NCI-H446 (cell line): Measurements from ENCODE around the gene WDFY2.

Source experiments
- DNase-seq, 2 experiments: peaks; one replicate each; lab custom pipeline; 2025; lab: John Stamatoyannopoulos, UW

The WDFY2 gene

DNA sequence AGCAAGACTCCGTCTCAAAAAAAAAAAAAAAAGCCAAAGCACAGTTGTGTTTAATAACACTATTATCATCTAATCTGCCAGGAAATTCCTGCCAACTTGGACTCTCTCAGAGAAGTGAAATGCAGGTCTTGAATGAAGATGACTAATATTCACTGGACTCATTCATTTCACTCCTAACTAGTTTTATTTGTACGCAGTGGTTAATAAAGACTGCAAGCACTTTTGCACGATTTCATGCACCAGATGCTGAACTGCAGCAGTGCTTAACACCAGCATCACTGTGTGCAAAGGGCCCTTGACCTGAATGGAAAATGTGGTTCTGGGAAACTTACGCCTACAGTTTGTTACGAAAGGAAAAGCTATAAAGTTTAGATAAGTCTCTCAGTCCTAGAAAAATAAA, 156.4 kb downstream of the WDFY2 start:
- DNase-seq: no peak

DNA sequence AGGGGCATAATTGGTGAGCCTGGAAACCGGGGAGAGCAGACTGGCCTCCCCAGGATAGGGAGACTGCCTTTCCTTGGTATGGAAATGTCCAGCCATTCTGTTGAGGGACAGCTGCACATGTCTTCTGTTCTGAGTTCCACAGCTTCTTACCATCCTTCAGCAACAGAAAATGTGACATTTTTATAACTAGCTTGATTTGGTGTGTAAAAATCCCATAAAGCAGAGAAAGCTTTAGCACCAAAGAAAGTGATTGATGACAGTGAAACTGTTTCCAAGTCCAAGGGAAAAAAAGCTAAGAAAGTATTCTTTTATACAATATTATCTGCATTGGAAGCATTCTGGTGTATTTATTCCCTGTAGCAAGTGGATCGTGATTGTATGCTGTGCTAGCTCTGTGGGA, 157.8 kb downstream of the WDFY2 start:
- DNase-seq: no peak

DNA sequence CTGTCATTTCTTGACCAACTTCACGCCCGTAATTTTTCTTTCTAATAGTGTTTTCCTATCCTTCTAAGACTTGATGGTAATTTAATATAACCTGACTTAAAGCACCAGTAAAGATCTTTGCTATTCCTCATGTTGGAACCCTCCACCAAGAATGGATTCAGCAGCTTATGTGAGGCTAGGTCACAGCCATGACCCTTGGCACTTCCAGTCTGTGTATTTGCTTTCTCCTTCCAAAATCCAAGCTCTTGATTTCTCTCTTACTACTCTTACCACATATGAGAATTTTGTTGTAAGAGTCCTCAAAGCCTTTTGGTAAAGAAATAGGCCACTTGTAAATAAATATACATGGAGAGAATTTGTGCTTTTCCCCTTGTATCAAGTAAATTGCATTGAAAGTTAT, 158.3 kb downstream of the WDFY2 start:
- no peak for DNase-seq

DNA sequence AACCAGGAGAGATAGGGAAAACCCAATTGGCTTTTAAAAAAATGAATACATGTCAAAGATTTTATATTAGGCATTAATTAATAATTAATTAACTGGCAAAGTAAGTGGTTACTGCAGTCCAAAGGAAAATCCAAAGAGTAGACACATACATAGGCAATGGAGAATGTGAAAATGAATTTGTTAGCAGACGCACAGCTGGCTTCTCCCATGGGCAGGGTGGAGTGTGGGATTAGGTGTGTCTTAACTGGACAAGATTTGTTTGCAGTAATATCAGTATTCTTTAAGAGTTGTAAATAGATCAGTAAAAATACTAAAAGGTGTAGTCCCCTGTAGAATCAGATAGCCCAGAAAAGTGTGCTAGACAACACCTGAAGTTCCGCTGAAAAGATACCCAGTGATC, 161.0 kb downstream of the WDFY2 start:
- DNase-seq: no peak

DNA sequence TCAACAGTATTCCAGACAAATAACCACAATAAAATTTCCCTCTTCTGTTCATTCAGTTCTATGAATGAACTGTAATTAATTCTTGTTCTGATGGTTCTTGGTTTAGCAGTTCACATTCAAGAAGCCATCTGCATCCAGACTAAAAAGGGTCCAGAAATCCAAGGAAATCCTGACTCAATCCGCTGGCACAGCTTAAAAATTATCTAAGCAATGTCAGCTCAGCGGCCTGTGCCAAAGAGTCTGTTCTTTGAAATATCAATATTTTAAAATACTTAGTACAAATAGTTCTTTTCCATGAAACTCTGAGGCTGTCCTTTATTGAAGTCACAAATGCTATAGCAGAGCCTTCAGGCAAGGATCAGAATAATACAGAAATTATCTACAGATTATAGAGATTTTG, 162.5 kb downstream of the WDFY2 start:
- DNase-seq: no peak

DNA sequence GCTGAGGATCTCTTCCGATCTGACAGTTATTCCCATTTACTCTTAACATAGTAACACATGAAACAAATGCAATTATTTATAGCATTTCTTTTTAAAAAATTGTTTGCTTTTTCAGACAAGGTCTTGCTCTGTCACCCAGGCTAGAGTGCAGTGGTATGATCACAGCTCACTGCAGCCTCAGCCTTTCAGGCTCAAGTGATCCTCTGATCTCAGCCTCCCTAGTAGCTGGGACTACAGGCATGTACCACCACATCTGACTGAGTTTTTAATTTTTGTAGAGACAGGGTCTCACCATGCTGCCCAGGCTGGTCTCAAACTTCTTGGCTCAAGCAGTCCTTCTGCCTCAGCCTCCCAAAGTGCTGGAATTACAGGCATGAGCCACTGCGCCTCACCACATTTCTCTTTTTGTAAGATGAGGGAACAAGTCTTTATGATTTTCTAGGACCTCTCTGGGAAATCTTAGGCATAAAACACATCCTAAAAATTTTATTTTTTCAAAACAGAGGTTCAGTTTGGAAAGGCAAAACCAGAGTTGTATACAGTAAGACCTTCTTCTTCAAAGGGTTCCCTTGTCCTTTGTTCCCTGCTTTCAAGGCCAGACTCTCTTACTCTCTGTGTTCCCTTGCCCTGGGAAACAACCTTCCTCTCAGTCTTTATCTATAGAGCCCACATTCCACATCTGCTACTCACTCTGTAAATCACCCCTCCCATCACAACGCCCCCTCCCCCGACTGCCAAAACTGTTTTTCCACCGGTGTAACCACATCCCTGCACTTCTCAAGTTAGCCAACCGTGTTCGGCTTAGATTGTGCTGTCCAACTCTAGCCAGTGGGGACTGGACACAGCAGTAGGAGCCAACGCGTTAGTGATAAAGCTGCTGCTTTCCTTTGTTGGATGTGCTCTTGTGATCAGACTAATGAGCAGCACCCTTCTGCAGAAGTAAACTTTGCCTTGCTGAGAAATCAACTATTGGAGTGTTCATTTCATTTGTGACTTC, 163.5 kb downstream of the WDFY2 start:
- DNase-seq: no peak

DNA sequence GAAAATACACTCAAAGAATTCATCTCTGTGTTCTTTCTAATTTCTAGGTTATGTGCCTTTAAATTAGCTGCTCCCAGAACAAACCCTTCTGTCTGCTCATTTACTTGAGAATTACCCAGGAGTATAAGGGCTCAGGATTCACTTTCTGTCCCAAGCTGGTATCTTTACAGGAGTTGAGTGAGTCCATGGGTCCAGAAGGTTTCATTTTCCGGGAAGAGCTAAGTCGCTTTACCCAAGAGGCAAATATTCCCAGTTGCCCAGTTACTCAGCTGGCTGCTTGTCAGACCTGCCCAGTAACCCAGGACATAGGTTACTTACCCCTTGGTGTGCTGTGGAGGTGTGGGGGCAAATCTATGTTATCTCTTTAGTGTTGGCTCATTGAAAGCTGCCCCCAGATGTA, 172.4 kb downstream of the WDFY2 start:
- no peak for DNase-seq

DNA sequence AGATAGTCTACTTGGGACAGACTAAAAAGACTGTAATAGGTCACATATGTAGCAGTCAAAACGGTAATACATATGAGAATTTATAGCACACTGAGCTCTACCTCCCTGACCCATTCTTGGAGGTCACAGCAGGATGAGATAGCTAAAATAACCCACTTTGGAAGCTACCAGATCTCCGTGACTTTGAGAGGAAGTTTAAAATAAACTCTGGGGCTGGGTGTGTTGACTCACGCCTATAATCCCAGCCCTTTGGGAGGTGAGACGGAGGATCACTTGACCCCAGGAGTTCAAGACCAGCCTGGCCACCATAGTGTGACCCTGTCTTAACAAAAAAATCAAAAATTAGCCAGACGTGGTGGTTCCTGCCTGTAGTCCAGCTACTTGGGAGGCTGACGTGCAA, 174.4 kb downstream of the WDFY2 start:
- no peak for DNase-seq

DNA sequence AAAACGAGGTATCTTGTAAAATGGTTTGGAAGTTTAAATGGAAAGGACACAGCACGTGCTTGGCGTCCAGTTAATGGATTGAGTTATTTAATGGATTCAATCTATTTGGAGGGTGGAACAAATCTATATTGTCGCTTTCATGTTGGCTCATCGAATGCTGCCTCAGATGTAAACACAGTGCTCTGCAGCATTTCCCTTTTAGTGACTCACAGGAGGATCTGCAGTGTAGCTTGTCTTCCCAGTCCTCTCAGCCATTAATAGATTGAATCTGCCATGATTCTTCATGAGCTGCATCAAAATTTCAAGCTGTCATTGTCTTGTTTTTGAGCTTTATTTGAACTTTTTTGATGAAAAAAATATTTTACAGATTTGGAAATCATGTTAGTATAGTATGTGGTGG, 175.0 kb downstream of the WDFY2 start:
- no peak for DNase-seq

DNA sequence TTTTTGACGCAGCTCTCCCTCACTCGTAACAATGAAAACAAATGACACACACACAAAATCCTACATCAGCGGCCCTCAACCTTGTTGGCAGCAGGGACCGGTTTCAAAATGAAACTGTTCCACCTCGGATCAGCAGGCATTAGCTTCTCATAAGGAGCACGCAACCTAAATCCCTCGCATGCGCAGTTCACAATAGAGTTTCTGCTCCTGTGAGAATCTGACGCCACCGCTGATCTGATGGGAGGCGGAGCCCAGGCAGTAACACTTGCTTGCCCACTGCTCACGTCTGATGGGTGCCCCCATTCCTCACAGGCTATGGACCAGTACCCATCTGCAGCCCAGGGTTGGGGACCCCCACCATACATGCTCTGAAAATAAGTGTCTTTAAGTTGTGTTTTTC, 176.3 kb downstream of the WDFY2 start:
- no peak for DNase-seq

DNA sequence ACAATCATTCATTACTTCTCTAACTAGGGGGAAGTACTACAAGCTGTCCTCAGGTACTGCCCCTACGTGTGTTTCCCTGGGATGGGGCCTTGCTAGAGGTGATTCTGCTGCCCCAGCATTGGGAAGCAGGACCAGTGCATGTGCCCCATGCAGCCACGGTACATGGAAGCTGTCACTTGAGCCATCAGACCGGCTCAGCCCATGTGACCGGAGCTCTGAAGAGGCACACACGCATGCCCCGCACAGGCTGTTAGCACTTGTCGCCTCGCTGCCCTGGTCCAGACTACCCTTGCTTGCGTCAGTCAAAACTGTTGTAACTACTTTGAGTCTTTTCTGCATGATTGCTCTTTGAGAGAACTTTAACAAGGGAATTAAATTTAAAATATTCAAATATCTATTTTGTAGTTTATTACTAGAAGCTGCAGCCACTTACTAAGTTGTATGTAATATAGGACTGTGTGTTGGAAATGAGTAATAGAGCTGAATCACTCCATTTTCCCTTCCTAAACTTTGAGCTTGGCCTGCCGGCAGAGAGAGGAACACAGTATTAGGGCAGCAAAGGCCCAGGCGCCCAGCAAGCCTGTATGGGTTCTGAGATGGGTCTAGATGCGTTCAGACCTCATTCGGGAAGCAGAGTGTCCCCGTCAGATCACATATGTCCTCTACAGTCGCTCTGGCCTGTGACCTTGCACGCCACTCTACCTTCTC, 177.5 kb downstream of the WDFY2 start:
- no peak for DNase-seq

DNA sequence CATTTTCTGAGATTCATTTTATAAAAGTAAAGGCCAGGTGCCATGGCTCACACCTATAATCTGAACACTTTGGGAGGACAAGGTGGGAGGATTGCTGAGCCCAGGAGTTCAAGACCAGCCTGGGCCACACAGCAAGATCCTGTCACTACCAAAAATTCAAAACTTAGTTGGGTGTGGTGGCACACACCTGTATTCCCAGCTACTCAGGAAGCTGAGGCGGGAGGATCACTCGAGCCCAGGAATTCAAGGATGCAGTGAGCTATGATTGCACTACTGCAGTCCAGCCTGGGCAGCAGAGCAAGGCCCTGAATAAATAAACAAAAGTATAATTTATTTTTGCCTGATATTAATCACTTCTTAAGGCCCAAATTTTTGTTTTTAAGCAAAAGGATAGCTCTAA, 179.2 kb downstream of the WDFY2 start:
- no peak for DNase-seq

DNA sequence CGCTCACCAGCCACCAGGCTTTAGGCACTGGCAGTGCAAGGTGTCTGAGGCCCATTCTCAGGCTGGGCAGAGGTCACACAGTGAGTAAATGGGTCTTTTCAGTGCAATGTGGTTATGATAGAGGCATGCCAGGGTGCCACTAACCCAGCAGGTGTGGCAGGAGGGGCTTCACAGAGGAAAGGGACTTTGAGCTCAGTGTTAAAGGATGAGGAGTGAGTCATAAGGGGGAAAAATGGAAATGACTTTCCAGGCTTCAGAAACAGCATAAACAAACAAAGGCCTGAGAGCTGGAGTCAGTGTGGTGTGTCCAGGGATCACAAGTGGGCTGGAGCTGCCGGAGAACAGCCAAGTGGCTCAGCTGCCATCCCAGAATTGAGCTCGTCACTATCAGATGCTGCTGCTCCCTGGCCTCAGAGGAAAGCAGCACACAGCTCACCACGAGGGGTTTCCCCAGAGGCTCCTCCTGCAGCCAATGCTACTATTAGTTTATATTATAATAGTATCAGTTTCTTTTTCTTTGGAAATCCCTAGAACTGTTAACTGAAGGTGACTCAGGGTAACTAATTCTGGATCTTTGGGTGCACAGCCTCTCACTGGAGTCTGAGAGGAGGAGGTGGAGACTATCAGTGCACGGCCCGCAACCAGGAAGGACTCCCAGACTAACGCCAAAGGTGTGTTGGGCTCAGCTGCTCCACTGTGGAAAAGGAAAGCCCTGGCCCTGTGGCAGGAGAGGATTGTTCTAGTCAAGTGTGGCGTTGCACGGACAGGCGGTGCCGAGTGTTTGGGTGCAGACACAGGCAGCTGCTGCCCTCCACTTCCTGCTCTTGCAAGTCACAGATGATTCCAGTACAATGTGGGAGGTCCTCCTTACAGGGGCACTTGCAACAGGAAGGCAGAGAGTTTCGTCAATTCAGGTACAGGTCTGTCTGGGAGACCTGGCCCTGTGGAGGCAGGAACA, 180.2 kb downstream of the WDFY2 start:
- peak in 1 of 2 experiments; percentile 3 for DNase-seq

DNA sequence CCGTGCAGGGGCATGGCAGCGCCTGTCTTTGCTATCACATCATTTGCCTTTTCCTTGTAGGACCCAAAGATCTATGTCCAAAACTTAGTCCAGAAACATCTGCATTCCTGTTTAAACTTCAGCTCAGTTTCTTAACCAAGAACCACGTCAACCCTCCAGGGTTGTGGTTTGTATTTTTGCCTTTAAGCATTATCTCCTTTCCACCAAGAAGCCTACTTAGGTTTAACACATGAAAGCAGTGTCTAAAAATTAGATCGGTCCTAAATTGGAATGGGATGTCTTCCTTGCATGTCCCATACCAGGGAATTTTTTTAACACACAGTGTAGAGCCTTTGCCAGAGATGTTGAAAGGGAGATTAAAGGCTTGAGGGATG, 180.9 kb downstream of the WDFY2 start:
- no peak for DNase-seq

DNA sequence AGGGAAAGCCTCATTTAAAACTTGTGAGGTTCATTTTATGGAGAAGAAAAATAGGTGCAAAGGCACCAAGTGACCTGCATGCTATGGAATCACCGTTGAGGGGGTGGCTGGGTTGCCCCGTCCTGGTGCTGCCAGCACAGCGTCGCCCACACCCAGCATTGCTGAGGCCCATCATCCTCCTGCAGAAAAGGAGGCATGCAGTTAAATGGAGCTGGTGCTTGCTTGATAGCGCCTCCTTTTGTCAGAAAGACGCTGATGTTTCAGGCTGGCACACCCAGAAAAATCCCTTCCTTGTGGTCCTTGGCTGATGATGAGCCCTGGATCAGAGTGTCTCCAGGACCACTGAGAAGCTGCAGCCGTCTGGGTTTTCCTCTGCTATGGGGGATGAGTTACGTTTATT, 182.8 kb downstream of the WDFY2 start:
- no peak for DNase-seq

DNA sequence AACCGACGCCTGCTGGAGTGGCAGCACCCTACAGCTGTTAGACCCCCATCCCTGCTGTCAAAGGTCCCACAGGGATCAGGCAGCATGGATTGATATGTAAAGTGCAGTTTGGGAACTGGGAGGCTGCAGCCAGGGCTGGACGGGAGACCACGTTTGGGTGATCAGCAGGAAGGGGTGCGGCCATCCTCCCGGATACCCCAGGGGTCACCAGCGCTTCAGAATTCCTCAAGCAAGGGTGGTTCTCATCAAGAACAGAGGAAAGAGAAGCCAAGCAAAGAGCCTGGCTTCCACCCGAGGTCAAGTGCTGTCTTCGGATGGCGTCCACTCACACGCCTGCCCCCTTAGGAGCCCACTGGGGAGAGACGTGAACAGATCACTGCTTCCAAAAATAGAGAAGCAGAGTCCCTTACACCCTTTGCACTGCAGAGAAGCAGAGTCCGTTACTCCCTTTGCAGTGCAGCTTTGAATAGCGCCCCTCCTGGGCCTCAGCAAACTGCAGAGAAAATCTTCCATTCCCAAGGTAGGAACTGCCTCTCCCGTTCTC, 184.2 kb downstream of the WDFY2 start:
- no peak for DNase-seq

DNA sequence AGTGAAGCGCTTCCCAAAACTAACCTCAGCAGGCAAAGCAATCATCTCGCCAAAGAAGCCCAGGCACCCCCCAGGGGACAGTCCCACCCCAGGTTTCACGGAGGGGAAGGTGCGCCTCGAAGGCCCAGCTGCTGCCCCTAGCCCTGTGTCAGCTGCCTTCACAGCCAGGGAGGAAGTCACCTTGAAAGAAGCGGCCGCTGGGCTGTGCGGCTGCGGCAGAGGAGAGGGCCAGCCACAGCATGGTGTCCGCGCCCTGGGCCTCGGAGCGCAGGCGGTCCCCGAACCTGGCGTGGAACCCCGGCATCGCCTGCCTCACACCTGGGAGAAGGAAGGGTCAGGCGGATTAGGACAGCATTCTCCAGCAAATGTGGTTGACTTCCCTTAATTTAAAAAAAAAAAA, 184.7 kb downstream of the WDFY2 start:
- DNase-seq: no peak

DNA sequence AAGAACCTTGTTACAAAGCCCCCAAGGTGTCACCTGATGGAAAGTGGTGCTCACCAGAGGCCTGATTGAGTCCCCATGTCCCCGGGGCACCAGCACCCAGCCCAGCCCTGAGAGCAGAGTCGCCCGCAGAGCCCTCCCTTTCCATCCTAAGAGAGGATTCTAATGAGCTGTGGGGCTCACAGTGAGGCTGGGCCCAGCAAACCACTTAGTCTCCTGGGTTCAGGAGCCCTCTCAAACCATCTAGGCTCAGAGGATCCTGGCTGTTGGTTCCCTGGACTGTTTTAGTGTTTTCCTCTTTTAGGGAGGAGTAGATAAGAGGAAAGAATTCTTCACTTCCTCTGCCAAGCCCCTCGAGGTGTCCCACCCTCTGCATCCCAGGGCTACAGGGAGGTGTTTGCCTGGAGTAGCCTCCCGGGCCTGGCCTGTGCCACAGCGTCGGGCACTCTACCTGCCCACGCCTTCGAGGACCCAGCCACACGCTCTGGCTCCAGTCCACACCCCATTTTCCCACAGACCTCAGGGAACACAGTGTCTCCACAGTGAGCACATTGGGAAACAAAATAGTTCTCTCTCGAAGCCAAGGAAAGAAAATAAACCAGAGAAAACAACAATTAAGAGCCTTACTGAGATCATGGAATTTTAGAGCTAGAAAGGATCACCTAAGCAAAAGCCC, 185.3 kb downstream of the WDFY2 start:
- no peak for DNase-seq

DNA sequence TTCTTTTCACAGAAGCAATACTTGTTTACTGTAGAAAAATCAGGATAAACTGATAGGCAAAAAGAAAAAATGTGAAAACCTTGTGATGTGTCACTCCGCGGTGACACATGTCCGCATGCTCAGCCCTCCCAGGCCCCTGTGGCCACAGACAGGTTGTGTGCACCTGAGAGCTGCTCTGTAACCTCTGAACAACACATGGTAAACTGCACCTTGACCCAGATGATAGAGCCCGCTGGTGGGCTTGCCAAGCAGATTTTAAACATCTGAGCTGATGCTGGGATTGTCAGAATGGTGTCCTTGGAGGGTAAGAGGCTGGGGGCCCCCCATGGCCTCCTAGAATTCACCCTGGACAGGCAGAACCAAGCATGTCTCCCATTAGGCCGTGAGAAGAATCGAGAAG, 185.9 kb downstream of the WDFY2 start:
- no peak for DNase-seq

DNA sequence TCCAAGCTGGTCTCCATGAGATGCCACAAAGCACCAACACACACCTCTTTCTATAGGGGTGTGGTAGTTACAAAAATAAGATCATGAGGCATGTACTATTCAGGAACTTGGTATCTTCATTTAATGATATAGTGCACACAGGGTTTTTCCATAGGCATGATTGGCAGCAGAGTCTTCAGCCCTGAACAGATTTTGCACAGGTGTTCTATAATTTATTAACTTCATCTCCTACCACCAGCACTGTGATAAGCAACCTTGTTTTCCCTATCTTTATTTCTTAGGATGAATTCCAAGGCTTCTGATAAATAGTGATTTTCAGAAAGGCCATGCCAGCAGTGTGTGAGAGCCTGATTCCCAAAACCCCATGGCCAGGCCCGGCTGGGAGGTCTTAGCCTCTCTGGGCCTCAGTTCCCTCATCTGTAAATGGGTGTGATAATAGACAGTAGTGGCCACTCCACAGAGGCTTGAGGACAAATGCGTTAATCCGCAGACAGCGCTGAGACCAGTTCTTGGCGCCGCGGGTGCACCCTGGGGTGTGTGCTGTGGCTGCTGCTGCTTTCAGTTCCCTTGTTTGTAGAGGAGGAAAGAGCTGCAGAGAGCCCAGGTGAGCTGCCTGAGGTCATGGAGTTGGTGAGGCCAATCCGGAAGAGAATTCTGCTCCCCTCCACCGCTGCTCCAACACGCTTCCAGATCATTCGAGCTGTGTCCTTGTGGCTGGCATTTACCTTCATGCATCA, 186.6 kb downstream of the WDFY2 start:
- no peak for DNase-seq
